Neutrophil (primary cell): ENCODE data around the gene SYNJ2.

Experiments
- H3K27ac ChIP-seq: fragments of 200-600 bp; sonication (generic); 2 replicates; pipeline ENCODE4 v1.5.1; 2016; ENCODE audit warnings: mild to moderate bottlenecking, moderate library complexity
- H3K27me3 ChIP-seq: fragments of 200-600 bp; sonication (generic); 2 replicates; pipeline ENCODE4 v1.6.0; 2016; ENCODE audit warnings: mild to moderate bottlenecking
- H3K36me3 ChIP-seq: fragments of 200-600 bp; sonication (generic); 2 replicates; pipeline ENCODE4 v1.5.1; 2017
- H3K4me1 ChIP-seq, 2 experiments: fragments of 200-600 bp in 1 of 2; sonication (generic) in 1 of 2; 1 replicate in 1 of 2; 2 replicates in 1 of 2; pipeline versions ENCODE4 v1.5.1 to v1.6.1; 2013 to 2016; ENCODE audit warnings: low read depth in 1 of 2, low read length in 1 of 2, mild to moderate bottlenecking in 1 of 2, moderate library complexity in 1 of 2; ENCODE audit not compliant: control insufficient read depth in 1 of 2, insufficient read depth in 1 of 2
- H3K4me3 ChIP-seq, 2 experiments: fragments of 200-600 bp in 1 of 2; sonication (generic) in 1 of 2; 1 replicate in 1 of 2; 2 replicates in 1 of 2; pipeline ENCODE4 v1.5.1; 2013 to 2016; ENCODE audit warnings: low read depth in 1 of 2, low read length in 1 of 2, mild to moderate bottlenecking in 1 of 2, moderate library complexity in 1 of 2
- H3K9me3 ChIP-seq: fragments of 200-600 bp; sonication (generic); 2 replicates; pipeline ENCODE4 v1.5.1; 2016
- TF ChIP-seq, protein P1 (sequence below): fragments of 200-600 bp; sonication (generic); IDR thresholded peaks from 2 replicates; pipeline ENCODE4 v1.5.1; 2016; ENCODE audit warnings: antibody characterized with exemption

The SYNJ2 gene

DNA sequence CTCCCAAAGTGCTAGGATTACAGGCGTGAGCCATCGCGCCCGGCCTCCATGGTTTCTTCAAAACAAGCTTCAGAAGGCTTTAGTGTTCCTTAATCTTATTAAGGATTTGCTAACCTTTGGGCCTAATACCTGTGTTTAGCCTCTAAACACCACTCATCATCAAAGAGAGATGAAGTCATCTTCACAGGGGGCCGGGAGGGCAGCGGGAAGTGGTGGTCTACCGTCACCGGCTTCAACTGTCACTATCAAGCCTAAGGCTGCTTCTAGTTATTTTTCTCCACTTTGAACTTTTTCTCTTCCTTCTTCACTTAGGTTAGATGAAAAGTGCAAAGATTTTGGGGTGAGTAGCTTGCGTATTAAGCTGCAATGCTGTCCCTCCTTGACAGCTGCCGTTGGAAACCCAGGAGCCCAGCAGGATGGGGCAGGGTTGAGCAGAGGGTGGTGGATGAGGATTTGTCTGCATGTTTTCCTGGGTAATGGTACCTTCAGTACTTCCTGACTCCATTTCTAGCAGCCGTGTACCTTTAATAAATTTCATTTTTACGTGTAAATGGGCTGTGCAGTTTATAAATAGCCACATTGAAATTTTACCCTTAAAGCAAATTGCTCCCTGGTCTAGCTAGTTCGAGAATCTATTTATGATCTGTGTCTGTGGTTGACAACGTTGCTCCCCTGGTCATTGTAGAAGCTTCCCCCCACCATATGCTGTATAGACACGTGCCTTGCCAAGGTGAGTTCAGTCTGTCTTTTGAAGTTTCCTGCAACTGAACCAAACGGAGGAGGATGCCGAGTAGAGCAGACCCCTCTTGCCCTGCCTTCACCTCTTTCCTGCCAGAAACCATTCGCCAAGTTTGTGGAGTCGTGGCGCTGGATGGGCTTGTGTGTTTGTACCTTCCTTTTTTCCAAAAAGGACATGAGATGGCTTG is 64.8 kb downstream of the SYNJ2 start:
- Histone ChIP-seq H3K9me3 (no peaks in the 10 kb centered on the region), H3K27me3 (no peaks in the 10 kb centered on the region), H3K4me1 (no peaks in the 10 kb centered on the region), H3K36me3 (peaks cover 58% of the 10 kb centered on the region), H3K4me3 (no peak overlapping the region), H3K27ac (no peak overlapping the region)
- TF ChIP-seq, protein P1, sequence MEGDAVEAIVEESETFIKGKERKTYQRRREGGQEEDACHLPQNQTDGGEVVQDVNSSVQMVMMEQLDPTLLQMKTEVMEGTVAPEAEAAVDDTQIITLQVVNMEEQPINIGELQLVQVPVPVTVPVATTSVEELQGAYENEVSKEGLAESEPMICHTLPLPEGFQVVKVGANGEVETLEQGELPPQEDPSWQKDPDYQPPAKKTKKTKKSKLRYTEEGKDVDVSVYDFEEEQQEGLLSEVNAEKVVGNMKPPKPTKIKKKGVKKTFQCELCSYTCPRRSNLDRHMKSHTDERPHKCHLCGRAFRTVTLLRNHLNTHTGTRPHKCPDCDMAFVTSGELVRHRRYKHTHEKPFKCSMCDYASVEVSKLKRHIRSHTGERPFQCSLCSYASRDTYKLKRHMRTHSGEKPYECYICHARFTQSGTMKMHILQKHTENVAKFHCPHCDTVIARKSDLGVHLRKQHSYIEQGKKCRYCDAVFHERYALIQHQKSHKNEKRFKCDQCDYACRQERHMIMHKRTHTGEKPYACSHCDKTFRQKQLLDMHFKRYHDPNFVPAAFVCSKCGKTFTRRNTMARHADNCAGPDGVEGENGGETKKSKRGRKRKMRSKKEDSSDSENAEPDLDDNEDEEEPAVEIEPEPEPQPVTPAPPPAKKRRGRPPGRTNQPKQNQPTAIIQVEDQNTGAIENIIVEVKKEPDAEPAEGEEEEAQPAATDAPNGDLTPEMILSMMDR: no peak

- Histone ChIP-seq H3K27me3 (no peaks in the 10 kb centered on the region), H3K9me3 (no peaks in the 10 kb centered on the region), H3K4me3 (no peak overlapping the region), H3K27ac (no peak overlapping the region), H3K4me1 (no peaks in the 10 kb centered on the region), H3K36me3 (peaks cover 58% of the 10 kb centered on the region)
- TF ChIP-seq, protein P1: no peak
Observed at GRCh38 chr6:158047127-158047518, 65.5 kb downstream of the SYNJ2 start.

- no peak overlapping the region for H3K27ac ChIP-seq
- H3K36me3 ChIP-seq: peaks cover 52% of the 10 kb centered on the region
Observed at GRCh38 chr6:158047563-158048323, 66.1 kb downstream of the SYNJ2 start.

GRCh38 chr6:158048589-158048988 is 66.9 kb downstream of the SYNJ2 start:
- Histone ChIP-seq H3K27ac (no peak overlapping the region), H3K9me3 (no peaks in the 10 kb centered on the region), H3K36me3 (peaks cover 45% of the 10 kb centered on the region), H3K27me3 (no peaks in the 10 kb centered on the region), H3K4me1 (no peaks in the 10 kb centered on the region), H3K4me3 (no peak overlapping the region)
- TF ChIP-seq, protein P1: no peak

More at GRCh38 chr6:158047563-158048323, 66.1 kb downstream of the SYNJ2 start:
- TF ChIP-seq, protein P1: no peak
- no peaks in the 10 kb centered on the region for H3K4me1 ChIP-seq
- H3K9me3 ChIP-seq: no peaks in the 10 kb centered on the region
- no peaks in the 10 kb centered on the region for H3K27me3 ChIP-seq
- no peak overlapping the region for H3K4me3 ChIP-seq

GRCh38 chr6:158049055-158050028 is 67.7 kb downstream of the SYNJ2 start:
- Histone ChIP-seq H3K27ac (no peak overlapping the region), H3K4me1 (no peaks in the 10 kb centered on the region), H3K9me3 (no peaks in the 10 kb centered on the region), H3K36me3 (peaks cover 40% of the 10 kb centered on the region), H3K27me3 (no peaks in the 10 kb centered on the region), H3K4me3 (no peak overlapping the region)
- TF ChIP-seq, protein P1: no peak
